ENCODE measurements around the gene MSI2. TPM values are rescaled to one million over a fixed set of nuclear protein-coding genes. Genes with fewer than 3 reads are reported as not detected.

MSI2 gene
- total and polyA plus RNA-seq, 2 donors (not counting 1 experiment from before 2014, with no cell fraction given), result 16.1 to 196 TPM

DNA sequence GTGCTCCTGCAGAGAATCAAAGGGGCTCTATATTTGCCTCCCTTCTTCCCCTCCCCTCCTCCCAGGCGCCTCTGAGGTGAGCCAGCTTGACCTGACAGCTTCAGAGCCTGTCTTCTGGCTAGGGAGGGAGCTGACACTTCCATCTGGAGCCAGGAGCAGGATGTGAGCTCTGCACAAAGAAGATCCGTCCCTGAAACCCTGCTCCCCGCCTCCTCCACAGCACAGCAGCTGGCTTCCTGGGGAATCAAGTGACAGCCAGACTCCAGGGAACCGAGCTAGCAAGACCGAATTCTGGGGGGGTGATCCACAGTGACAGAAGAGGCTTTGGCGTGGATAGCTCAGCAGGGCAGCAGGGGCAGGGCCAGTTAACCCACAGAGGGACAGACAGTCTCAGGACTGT lies 451.6 kb downstream of the MSI2 start:
- DNase-seq, result no peak
- H3K4me1 Mint-ChIP-seq, result no peaks in the 10 kb centered on the region
- no peak overlapping the region for H3K4me3 ChIP-seq (ENCODE audit: control extremely low read depth in 1 of 5, extremely low read depth in 1 of 5, insufficient read depth in 1 of 5, low read depth in 2 of 5, low read length in 4 of 5)
- no peak overlapping the region for H3K9ac ChIP-seq (ENCODE audit: low read length)
- POLR2A ChIA-PET, result interaction anchor here (0.5 kb wide), 1 partner anchor 17 kb away, joined by 3 read pairs; no protein-coding TSS in a partner anchor
- H3K4me2 ChIP-seq (replicated peaks; ENCODE audit: low read depth, low read length, poor library complexity, severe bottlenecking), result no peak overlapping the region
- H3K27me3 Mint-ChIP-seq, result no peaks in the 10 kb centered on the region
- H3K4me1 ChIP-seq (ENCODE audit: control insufficient read depth in 2 of 2, insufficient read depth in 2 of 2, low read length in 2 of 2), result no peaks in the 10 kb centered on the region
- H2AFZ ChIP-seq (ENCODE audit: insufficient read depth, low read depth, low read length, poor library complexity, severe bottlenecking), result no peak overlapping the region
- CTCF ChIA-PET, result interaction anchor here (0.6 kb wide), 1 partner anchor 208 kb away, joined by 3 read pairs; no protein-coding TSS in a partner anchor
- H3K27ac ChIP-seq (ENCODE audit: low read length in 2 of 2), result no peak overlapping the region
- H4K20me1 ChIP-seq (ENCODE audit: control insufficient read depth, insufficient read depth, low read length, poor library complexity, severe bottlenecking), result no peaks in the 10 kb centered on the region
- H3K27ac Mint-ChIP-seq, result no peak overlapping the region
- intact Hi-C loops (cut with micrococcal nuclease), result no loop called here
- TF ChIP-seq, protein P1, sequence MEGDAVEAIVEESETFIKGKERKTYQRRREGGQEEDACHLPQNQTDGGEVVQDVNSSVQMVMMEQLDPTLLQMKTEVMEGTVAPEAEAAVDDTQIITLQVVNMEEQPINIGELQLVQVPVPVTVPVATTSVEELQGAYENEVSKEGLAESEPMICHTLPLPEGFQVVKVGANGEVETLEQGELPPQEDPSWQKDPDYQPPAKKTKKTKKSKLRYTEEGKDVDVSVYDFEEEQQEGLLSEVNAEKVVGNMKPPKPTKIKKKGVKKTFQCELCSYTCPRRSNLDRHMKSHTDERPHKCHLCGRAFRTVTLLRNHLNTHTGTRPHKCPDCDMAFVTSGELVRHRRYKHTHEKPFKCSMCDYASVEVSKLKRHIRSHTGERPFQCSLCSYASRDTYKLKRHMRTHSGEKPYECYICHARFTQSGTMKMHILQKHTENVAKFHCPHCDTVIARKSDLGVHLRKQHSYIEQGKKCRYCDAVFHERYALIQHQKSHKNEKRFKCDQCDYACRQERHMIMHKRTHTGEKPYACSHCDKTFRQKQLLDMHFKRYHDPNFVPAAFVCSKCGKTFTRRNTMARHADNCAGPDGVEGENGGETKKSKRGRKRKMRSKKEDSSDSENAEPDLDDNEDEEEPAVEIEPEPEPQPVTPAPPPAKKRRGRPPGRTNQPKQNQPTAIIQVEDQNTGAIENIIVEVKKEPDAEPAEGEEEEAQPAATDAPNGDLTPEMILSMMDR (IDR thresholded peaks at IDR 0.05), result no peak
- TF ChIP-seq EZH2 (IDR thresholded peaks at IDR 0.05; ENCODE audit: borderline replicate concordance, insufficient read depth, low read depth, low read length, poor library complexity, severe bottlenecking), result no peak
- no peaks in the 10 kb centered on the region for H3K36me3 ChIP-seq (replicated peaks in 1 of 2; ENCODE audit: control extremely low read depth in 1 of 2, control insufficient read depth in 1 of 2, extremely low read depth in 1 of 2, insufficient read depth in 2 of 2, low read length in 1 of 2)
- H3K9me3 Mint-ChIP-seq (ENCODE audit: insufficient read depth), result no peaks in the 10 kb centered on the region
- H3K9me3 ChIP-seq (ENCODE audit: control extremely low read depth in 1 of 3, control insufficient read depth in 2 of 3, insufficient read depth in 1 of 3, low read length in 2 of 3), result no peaks in the 10 kb centered on the region
- no peak overlapping the region for H3K4me3 Mint-ChIP-seq
- H3K27me3 ChIP-seq (replicated peaks in 1 of 4; ENCODE audit: control extremely low read depth in 1 of 4, control insufficient read depth in 3 of 4, insufficient read depth in 4 of 4, low read length in 3 of 4), result no peaks in the 10 kb centered on the region
- 90% methylated on average over 6 of the region's 6 CpGs for WGBS (ENCODE audit: insufficient coverage)
- no peaks in the 10 kb centered on the region for H3K79me2 ChIP-seq (ENCODE audit: control insufficient read depth, insufficient read depth, low read length)
- ATAC-seq (ENCODE audit: low read depth), result no peak

DNA sequence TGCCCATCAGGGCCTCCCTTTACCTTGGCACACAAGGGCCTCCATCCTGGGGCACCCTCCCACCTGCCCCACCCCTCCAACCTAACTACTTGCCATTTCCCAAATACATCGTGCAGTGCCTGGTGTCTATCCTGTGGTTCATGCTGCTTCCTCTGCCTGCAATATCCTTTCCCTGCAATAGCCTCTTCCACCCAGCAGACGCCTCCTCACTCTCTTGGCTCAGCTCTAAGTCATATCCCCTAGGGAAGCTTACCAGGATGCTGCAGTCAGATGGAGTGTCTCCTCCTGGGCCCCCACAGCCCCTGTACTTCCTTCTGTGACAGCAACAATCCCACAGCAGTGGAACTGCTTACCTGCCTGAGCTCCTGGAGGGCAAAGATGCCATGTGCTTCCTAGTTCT lies 452.1 kb downstream of the MSI2 start:
- no peak overlapping the region for H3K9ac ChIP-seq (ENCODE audit: low read length)
- no peak overlapping the region for H3K4me3 ChIP-seq (ENCODE audit: control extremely low read depth in 1 of 5, extremely low read depth in 1 of 5, insufficient read depth in 1 of 5, low read depth in 2 of 5, low read length in 4 of 5)
- H3K27me3 ChIP-seq (replicated peaks in 1 of 4; ENCODE audit: control extremely low read depth in 1 of 4, control insufficient read depth in 3 of 4, insufficient read depth in 4 of 4, low read length in 3 of 4), result peaks cover 0 to 2% (median 0%) of the 10 kb centered on the region in 4 experiments
- ChIA-PET POLR2A (no interaction called here), CTCF (interaction anchor here (0.6 kb wide), 1 partner anchor 208 kb away, joined by 3 read pairs; no protein-coding TSS in a partner anchor)
- H3K4me1 Mint-ChIP-seq, result no peaks in the 10 kb centered on the region
- H3K4me2 ChIP-seq (replicated peaks; ENCODE audit: low read depth, low read length, poor library complexity, severe bottlenecking), result no peak overlapping the region
- no peaks in the 10 kb centered on the region for H3K9me3 ChIP-seq (ENCODE audit: control extremely low read depth in 1 of 3, control insufficient read depth in 2 of 3, insufficient read depth in 1 of 3, low read length in 2 of 3)
- no peak for ATAC-seq (ENCODE audit: low read depth)
- H2AFZ ChIP-seq (ENCODE audit: insufficient read depth, low read depth, low read length, poor library complexity, severe bottlenecking), result no peak overlapping the region
- H3K27ac ChIP-seq (ENCODE audit: low read length in 2 of 2), result no peak overlapping the region
- H3K9me3 Mint-ChIP-seq (ENCODE audit: insufficient read depth), result no peaks in the 10 kb centered on the region
- no peak overlapping the region for H3K27ac Mint-ChIP-seq
- 0% methylated on average over 2 of the region's 2 CpGs for WGBS (ENCODE audit: insufficient coverage)
- peaks cover 5% of the 10 kb centered on the region for H3K27me3 Mint-ChIP-seq
- no peaks in the 10 kb centered on the region for H3K79me2 ChIP-seq (ENCODE audit: control insufficient read depth, insufficient read depth, low read length)
- DNase-seq, result no peak
- H3K4me1 ChIP-seq (ENCODE audit: control insufficient read depth in 2 of 2, insufficient read depth in 2 of 2, low read length in 2 of 2), result no peaks in the 10 kb centered on the region
- TF ChIP-seq, protein P1 (IDR thresholded peaks at IDR 0.05), result no peak
- TF ChIP-seq EZH2 (IDR thresholded peaks at IDR 0.05; ENCODE audit: borderline replicate concordance, insufficient read depth, low read depth, low read length, poor library complexity, severe bottlenecking), result no peak
- intact Hi-C loops (cut with micrococcal nuclease), result no loop called here
- no peaks in the 10 kb centered on the region for H3K36me3 ChIP-seq (replicated peaks in 1 of 2; ENCODE audit: control extremely low read depth in 1 of 2, control insufficient read depth in 1 of 2, extremely low read depth in 1 of 2, insufficient read depth in 2 of 2, low read length in 1 of 2)
- H3K4me3 Mint-ChIP-seq, result no peak overlapping the region
- H4K20me1 ChIP-seq (ENCODE audit: control insufficient read depth, insufficient read depth, low read length, poor library complexity, severe bottlenecking), result no peaks in the 10 kb centered on the region

Measured in B cell (primary cell).